Spleen (tissue), 11 donors: Measurements from ENCODE around the gene APOLD1. TPM values are rescaled to one million over a fixed set of nuclear protein-coding genes. Genes with fewer than 3 reads are reported as not detected.
"Not testable (repeated sequence)": the region's sequence is repeated elsewhere in the genome, so short reads cannot be mapped to it uniquely, and the experiment has no call there.

ENCODE experiments used
- DNase-seq: peaks from one replicate; pipeline ENCODE4 v3.0.0-alpha.2; 2020
- H3K27ac ChIP-seq, 8 donors: fragments of 200-600 bp; sonication (generic) in 7 of 8; 1 replicate in 4 of 8; 2 replicates in 4 of 8; pipeline versions ENCODE4 v1.5.0 to v1.8.0; 2016 to 2021; ENCODE audit warnings: inconsistent platforms in 4 of 8, mild to moderate bottlenecking in 4 of 8, moderate library complexity in 1 of 8
- H3K27me3 ChIP-seq, 7 donors: fragments of 200-600 bp; sonication (generic) in 6 of 7; replicated peaks in 1 of 7; 1 replicate in 4 of 7; 2 replicates in 3 of 7; pipeline versions ENCODE4 v1.5.0 to v1.8.0; 2016 to 2021; ENCODE audit warnings: inconsistent platforms in 3 of 7, mild to moderate bottlenecking in 1 of 7
- H3K36me3 ChIP-seq, 6 donors: fragments of 200-600 bp; sonication (generic) in 5 of 6; 1 replicate in 4 of 6; 2 replicates in 2 of 6; pipeline versions ENCODE4 v1.5.0 to v1.8.0; 2016 to 2021; ENCODE audit warnings: inconsistent platforms in 2 of 6
- H3K4me1 ChIP-seq, 6 donors: fragments of 200-600 bp; sonication (generic) in 5 of 6; 1 replicate in 3 of 6; 2 replicates in 3 of 6; pipeline versions ENCODE4 v1.5.0 to v1.8.0; 2016 to 2021; ENCODE audit warnings: inconsistent platforms in 3 of 6
- H3K4me3 ChIP-seq, 8 donors: fragments of 200-600 bp; sonication (generic) in 7 of 8; 1 replicate in 4 of 8; 2 replicates in 4 of 8; pipeline versions ENCODE4 v1.5.0 to v1.8.0; 2016 to 2021; ENCODE audit warnings: inconsistent platforms in 4 of 8, mild to moderate bottlenecking in 4 of 8, moderate library complexity in 2 of 8
- H3K9me3 ChIP-seq, 8 donors: fragments of 200-600 bp; sonication (generic) in 7 of 8; 1 replicate in 4 of 8; 2 replicates in 4 of 8; pipeline versions ENCODE4 v1.5.0 to v1.8.0; 2016 to 2021; ENCODE audit warnings: inconsistent platforms in 4 of 8
- POLR2A ChIP-seq, 3 donors: fragments of 450-650 bp; IDR thresholded peaks; one replicate each; pipeline ENCODE4 v1.5.1; 2017; ENCODE audit warnings: antibody characterized with exemption in 3 of 3, mild to moderate bottlenecking in 1 of 3
- POLR2AphosphoS5 ChIP-seq, 3 donors: sonication (generic); formaldehyde crosslinking; IDR thresholded peaks; one replicate each; pipeline ENCODE4 v1.5.1; 2017; ENCODE audit warnings: antibody characterized with exemption in 3 of 3
- WGBS, 5 donors: extraction: QIAGEN DNeasy Blood & Tissue Kit in 3 of 5; methylation state at CpG; one replicate each; pipeline versions ENCODE4 v1.1.5 to v1.1.7; 2013 to 2018; 5-methylcytosine and 5-hydroxymethylcytosine counted together
- intact Hi-C: fragments of 100-400 bp; cut with DNase I; formaldehyde crosslinking; loops from one replicate; pipeline ENCODE4 v1.15.0; 2023; ENCODE audit warnings: low total_unique reads
- polyA plus RNA-seq, 3 donors: library from polyadenylated mRNA; stranded (reverse); fragments of 200-250 nt; gene quantifications; one replicate each; pipeline ENCODE4 v1.2.1, GENCODE V29; 2013
- total RNA-seq, 7 donors: library from RNA; depleted of rRNA in 3 of 7; stranded (reverse); fragments of >200 nt in 3 of 7; fragmentation: NEBNext Ultra II Directional in 4 of 7; extraction: Animal tissue kit (Norgen Biotek cat#: 25700) in 4 of 7; gene quantifications; one replicate each; pipeline versions ENCODE4 v1.1.0 to v1.2.1, GENCODE V29; 2016 to 2021
- TF ChIP-seq, protein P1 (sequence below), 11 experiments: fragments of 200-600 bp in 7 of 11; fragments of 450-650 bp in 4 of 11; sonication (generic) in 4 of 11; IDR thresholded peaks in 8 of 11; conservative IDR thresholded peaks in 3 of 11; 1 replicate in 7 of 11; 2 replicates in 4 of 11; pipeline versions ENCODE4 v1.4.0 to v1.8.0; 2016 to 2021; ENCODE audit warnings: antibody characterized with exemption in 11 of 11, inconsistent platforms in 4 of 11, mild to moderate bottlenecking in 1 of 11
- donor health status: healthy with polysubstance abuse.
- donor health status: DM: no; HTN: no; CAD: no; lungs with moderate emphysema.
- donor health status: DM: no; HTN: no; CAD: no.
- donor health status: Bipolar disorder and iron deficiency.
- donor health status: healthy.
- donor health status: DM: no; HTN: no; CAD: no.
- donor health status: DM: yes; HTN: yes; CAD: no.

Gene APOLD1
- total and polyA plus RNA-seq, 10 donors, result 1.3 to 79.5 (median 12.3) TPM

GRCh38 chr12:12818701-12819100, 33.2 kb downstream of the APOLD1 start:
- 85 to 93% (median 90%) methylated on average over 4 of the region's 4 CpGs for WGBS, 5 donors
- TF ChIP-seq POLR2A (IDR thresholded peaks at IDR 0.05), result no peak
- no peak for TF ChIP-seq POLR2AphosphoS5 (IDR thresholded peaks at IDR 0.05)
- TF ChIP-seq, protein P1, sequence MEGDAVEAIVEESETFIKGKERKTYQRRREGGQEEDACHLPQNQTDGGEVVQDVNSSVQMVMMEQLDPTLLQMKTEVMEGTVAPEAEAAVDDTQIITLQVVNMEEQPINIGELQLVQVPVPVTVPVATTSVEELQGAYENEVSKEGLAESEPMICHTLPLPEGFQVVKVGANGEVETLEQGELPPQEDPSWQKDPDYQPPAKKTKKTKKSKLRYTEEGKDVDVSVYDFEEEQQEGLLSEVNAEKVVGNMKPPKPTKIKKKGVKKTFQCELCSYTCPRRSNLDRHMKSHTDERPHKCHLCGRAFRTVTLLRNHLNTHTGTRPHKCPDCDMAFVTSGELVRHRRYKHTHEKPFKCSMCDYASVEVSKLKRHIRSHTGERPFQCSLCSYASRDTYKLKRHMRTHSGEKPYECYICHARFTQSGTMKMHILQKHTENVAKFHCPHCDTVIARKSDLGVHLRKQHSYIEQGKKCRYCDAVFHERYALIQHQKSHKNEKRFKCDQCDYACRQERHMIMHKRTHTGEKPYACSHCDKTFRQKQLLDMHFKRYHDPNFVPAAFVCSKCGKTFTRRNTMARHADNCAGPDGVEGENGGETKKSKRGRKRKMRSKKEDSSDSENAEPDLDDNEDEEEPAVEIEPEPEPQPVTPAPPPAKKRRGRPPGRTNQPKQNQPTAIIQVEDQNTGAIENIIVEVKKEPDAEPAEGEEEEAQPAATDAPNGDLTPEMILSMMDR (IDR thresholded peaks at IDR 0.05 in 8 of 11, conservative IDR thresholded peaks at IDR 0.05 in 3 of 11), result no peak
- intact Hi-C loops, result no loop called here
- Histone ChIP-seq H3K4me3 (no peak overlapping the region), H3K27me3 (no peaks in the 10 kb centered on the region), H3K9me3 (no peaks in the 10 kb centered on the region), H3K4me1 (peaks cover 24 to 65% (median 45%) of the 10 kb centered on the region in 6 donors), H3K36me3 (peaks cover 6 to 88% (median 42%) of the 10 kb centered on the region in 6 donors), H3K27ac (no peak overlapping the region)
- DNase-seq, result no peak

DNA sequence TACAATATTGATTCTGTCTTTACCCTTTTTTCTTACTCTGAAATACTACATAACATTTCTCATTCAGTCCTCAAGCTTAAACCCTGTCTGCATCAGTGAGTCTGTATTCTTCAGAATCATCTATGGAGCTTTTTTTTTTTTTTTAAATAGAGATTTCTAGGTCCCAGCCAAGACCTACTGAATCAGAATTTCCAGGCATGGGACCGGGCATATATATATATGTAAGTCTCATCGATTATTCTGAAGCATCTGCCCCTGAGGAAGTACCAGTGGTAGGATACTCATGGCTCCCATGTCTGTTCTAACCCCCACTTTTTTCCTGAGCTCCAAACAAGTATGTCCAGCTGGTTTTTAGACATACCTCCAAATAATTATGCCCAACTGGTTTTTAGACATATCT, 33.8 kb downstream of the APOLD1 start:
- H3K4me1 ChIP-seq, result peaks cover 18 to 60% (median 40%) of the 10 kb centered on the region in 6 donors
- no peaks in the 10 kb centered on the region for H3K9me3 ChIP-seq
- intact Hi-C loops, result no loop called here
- 89 to 96% (median 95%) methylated on average over 2 of the region's 2 CpGs for WGBS, 5 donors
- DNase-seq, result no peak
- H3K27me3 ChIP-seq, result no peaks in the 10 kb centered on the region
- H3K36me3 ChIP-seq, result peaks cover 6 to 93% (median 48%) of the 10 kb centered on the region in 6 donors
- H3K27ac ChIP-seq, result no peak overlapping the region
- no peak overlapping the region for H3K4me3 ChIP-seq
- TF ChIP-seq POLR2AphosphoS5 (IDR thresholded peaks at IDR 0.05) (no peak), POLR2A (IDR thresholded peaks at IDR 0.05) (no peak)
- TF ChIP-seq, protein P1 (IDR thresholded peaks at IDR 0.05 in 8 of 11, conservative IDR thresholded peaks at IDR 0.05 in 3 of 11), result no peak

GRCh38 chr12:12819752-12820311, 34.4 kb downstream of the APOLD1 start:
- H3K27ac ChIP-seq, result no peak overlapping the region

DNA sequence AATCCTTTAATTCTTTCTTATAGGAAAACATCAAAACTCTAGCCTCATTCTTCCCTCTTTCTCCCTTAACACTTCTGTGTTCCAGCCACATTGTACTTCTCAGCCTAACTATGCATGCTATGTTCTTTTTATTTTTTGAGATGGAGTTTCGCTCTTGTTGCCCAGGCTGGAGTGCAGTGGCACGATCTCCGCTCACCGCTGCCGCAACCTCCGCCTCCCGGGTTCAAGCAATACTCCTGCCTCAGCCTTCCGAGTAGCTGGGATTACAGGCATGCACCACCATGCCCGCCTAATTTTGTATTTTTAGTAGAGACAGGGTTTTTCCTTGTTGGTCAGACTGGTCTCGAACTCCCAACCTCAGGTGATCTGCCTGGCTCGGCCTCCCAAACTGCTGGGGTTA, 34.9 kb downstream of the APOLD1 start:
- Histone ChIP-seq H3K36me3 (peaks cover 6 to 97% (median 55%) of the 10 kb centered on the region in 6 donors), H3K4me1 (peaks cover 13 to 49% (median 28%) of the 10 kb centered on the region in 6 donors)
- DNase-seq, intact Hi-C loops, H3K27ac ChIP-seq, H3K4me3 ChIP-seq, H3K27me3 ChIP-seq, H3K9me3 ChIP-seq: not testable (repeated sequence)
- WGBS, 5 donors, result 97 to 98% (median 98%) methylated on average over 11 of the region's 11 CpGs

More at GRCh38 chr12:12819752-12820311, 34.4 kb downstream of the APOLD1 start:
- 51 to 83% (median 71%) methylated on average over 2 of the region's 2 CpGs for WGBS, 5 donors
- peaks cover 13 to 54% (median 34%) of the 10 kb centered on the region in 6 donors for H3K4me1 ChIP-seq
- intact Hi-C loops, result no loop called here
- no peak overlapping the region for H3K4me3 ChIP-seq
- TF ChIP-seq POLR2A (IDR thresholded peaks at IDR 0.05) (no peak), POLR2AphosphoS5 (IDR thresholded peaks at IDR 0.05) (no peak)
- TF ChIP-seq, protein P1 (IDR thresholded peaks at IDR 0.05 in 8 of 11, conservative IDR thresholded peaks at IDR 0.05 in 3 of 11), result no peak
- no peak for DNase-seq
- peaks cover 6 to 97% (median 52%) of the 10 kb centered on the region in 6 donors for H3K36me3 ChIP-seq
- H3K27me3 ChIP-seq, result no peaks in the 10 kb centered on the region
- H3K9me3 ChIP-seq, result no peaks in the 10 kb centered on the region
